ENCODE data around the gene PRLR.

Gene PRLR

DNA sequence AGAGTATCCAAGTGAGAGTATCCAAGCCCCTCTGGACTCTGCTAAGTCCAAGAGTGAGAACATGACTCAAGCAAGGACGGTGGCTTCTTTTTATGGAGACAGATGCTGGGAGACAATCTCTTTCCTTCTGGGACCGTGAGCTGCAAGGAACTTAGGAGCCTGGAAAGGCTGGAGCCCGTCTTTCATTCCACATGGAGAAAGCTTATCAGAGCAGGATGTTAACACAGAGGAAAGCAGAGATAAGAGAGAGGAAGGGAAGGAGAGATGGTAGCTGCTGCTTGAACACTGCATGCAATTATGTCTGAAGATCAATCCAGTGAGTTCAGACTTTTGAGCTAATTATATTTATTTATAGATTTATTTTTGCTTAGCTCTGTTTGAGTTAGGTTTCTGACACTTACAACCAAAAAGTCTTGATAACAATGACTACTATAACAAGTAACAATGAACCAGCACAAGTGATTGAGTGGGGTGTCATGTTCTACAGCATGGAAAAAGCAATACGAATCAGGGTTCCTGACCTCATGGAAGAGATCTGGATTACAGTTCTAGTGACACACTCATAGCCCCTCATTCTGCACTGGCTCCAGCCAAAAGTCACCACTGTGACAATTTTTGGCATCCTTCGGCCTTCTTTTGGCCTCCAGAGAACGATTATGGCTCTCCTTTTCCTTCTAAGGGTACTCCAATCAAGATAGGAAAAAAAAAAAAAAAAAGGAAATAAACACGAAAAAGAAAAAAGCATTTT, 71.5 kb downstream of the PRLR start:
- no peak for DNase-seq

- no peak for DNase-seq
Observed at GRCh38 chr5:35158204-35158603, 72.1 kb downstream of the PRLR start.

- DNase-seq: no peak
Observed at GRCh38 chr5:35153375-35153932, 76.8 kb downstream of the PRLR start.

- DNase-seq: no peak
Observed at GRCh38 chr5:35152733-35153132, 77.6 kb downstream of the PRLR start.

- DNase-seq: no peak
Observed at GRCh38 chr5:35151146-35151920, 79.0 kb downstream of the PRLR start.

DNA sequence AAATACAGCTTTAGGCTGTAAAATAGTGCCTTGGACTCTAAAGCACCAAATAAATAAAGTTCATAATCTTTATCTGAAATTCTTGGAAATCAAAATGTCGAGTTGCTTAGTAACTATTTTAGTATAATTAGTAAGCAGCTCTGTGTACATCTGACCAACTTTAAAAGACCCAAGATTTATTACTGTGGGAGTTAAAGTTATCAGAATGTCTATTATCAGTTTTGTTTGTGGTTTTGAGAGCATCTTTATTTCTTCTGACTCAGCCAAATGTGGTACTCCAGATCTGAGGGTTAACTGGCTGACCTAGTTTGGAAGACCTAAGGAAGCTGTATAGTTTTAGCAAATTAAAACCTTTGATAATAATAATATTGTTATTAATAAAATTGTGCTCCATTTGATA, 81.2 kb downstream of the PRLR start:
- no peak for DNase-seq

GRCh38 chr5:35146406-35146805, 83.9 kb downstream of the PRLR start:
- no peak for DNase-seq

GRCh38 chr5:35145691-35146317, 84.5 kb downstream of the PRLR start:
- no peak for DNase-seq

DNA sequence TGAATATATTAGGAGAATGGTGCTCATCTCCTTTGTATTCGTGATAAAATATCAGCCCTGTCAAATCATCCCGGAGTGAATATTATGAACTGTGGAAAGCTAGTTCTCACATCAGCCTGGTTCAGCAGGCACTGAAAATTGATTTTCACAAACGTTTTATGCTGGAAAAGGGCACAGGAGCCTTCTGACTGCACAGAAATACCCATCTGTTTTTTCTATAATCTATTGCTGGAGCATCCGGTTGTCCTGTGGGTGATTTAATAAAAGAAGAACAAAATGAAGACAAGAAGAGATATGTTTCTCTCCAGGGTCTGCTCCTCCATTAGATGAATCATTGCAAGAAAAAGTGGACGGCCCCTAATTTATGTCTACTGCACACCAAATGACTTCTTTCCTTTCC, 85.3 kb downstream of the PRLR start:
- no peak for DNase-seq

DNA sequence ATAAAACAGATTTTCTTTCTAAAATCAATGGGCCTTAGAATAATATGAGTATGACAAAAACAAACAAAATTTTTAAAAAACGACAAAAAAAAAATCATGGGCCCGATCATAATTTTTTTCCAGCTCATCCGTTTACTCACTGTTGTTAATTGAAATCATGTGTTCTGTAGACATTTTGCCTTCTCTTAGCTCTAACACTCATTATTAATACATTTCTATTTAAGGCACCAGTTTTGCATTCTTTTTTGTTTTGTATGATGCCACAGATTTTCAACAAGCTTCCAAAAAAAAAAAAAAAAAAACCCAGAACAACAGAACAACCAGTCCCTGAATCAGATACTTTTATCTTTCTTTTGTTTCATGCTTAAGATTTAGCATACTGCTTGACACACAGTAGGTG, 86.4 kb downstream of the PRLR start:
- no peak for DNase-seq

- no peak for DNase-seq
Observed at GRCh38 chr5:35141739-35142138, 88.5 kb downstream of the PRLR start.

DNA sequence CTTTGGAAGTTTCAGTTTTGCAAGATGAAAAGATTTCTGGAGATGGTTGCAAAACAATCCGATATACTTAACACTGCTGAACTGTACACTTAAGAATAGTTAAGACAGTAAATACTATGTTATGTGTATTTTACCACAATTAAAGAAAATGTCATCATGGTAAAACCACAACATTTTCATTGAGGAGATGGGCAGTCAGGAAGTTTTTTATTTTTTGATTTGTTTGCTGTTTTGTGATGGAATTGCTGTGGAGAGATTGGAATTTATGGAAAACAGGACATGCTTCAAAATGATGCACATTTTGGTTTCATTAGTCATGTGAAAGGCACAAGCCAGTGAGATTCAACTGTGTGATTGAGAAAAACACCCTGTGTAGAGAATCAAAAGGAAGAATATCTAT, 92.1 kb downstream of the PRLR start:
- DNase-seq: no peak

DNA sequence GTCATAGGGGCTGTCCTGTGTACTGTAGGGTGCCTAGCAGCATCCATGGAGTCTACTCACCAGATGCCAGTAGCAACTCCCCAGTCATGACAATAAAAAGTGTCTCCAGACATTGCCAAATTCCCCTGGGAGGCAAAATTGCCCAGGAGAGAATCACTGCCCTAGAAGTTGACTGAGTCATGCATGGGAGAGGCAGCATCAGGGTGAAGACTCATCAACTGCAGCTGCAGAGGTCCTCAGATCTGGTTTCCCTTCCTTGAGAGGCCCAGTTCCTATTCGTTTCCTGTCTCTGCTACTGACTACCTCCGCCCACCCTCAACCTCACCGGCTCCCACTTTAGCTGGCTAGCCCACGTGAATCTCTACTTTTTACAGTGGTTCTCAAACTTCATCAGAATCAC, 93.9 kb downstream of the PRLR start:
- no peak for DNase-seq

DNA sequence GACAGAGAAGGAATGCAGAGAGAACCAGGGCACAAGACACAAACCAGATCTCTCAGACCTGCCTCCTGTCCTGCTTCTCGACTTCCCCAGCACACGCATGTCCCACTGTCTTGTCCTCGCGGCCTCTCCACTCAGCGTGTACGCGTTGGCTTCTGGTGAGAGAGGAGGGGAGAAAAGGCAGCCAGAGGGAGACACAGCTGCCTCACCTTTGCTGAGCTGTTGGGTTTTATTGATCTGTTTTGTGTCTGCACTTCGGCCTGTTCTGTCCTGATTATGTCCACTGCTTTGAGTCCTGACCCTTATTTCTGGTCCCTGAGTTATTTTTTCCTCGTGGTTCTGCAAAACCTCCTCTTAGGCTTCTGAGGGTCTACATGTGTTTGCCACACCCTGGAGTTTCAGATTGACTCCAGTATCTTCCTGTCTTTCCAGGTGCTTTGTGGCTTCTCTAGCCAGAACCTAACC, 95.0 kb downstream of the PRLR start:
- DNase-seq: no peak

DNA sequence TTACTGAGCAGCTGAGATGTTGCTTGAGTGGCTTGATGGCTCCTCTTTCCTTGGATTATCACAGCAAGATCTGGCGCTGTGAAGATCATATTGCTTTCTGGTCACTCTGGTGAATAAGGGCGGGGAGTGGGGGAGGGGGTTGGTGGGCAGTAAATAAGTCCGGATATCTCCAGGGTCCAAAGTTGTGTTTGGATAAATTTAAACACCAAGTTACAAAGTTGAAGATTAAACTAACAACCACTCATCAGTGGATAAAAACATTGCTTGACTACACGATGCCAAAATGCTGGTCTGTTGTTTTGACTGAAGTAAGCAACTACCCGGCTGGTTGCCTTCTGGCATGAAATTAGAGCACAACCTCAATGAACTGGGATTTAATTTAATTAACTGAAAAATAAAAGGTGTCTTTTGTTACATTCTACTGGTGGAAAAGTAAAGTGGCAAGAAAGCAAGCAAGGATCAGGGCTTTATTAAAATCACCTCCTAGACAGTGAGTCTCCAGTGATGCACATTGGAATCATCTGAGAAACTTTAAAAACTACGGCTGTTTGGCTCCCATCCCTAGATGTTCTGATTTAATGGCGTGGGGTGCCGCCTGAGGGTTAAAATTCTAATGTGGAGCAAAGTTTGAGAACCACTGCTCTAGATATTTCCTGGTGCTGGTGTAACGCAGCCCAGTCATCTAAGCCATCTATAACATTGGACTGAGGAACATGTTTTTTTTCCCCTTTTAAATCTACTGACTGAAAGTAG, 95.8 kb downstream of the PRLR start:
- DNase-seq: no peak

- no peak for DNase-seq
Observed at GRCh38 chr5:35133186-35133585, 97.1 kb downstream of the PRLR start.

GRCh38 chr5:35131723-35132122, 98.6 kb downstream of the PRLR start:
- no peak for DNase-seq

DNA sequence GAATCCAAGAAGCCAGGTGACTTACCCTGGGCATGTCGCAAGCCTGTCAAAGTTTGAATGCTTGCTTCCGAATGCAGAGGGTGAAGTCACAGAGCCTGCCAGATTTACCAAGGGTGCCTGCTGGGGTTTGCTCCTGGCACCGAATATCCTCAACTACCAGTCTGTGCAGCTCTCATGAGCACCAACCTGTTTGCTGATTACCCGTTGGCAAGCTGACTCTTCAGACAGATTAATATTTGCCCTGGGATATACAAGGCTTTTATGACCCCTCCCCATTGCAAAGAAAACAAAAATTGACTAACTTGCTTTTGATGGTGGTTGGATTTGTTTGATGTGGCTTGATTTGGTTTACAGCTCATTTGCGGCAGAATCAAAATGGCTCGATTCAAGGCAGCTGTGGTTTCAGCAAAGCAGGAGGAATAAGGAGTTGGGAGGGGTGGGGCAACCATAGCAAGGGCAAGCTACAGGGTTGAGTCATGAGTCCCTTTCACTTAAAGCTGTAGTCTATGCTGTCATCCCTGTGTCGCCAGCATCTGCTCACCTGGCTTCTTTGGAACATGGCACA, 100.3 kb downstream of the PRLR start:
- DNase-seq: no peak

- DNase-seq: no peak
Observed at GRCh38 chr5:35129276-35129675, 101.0 kb downstream of the PRLR start.

DNA sequence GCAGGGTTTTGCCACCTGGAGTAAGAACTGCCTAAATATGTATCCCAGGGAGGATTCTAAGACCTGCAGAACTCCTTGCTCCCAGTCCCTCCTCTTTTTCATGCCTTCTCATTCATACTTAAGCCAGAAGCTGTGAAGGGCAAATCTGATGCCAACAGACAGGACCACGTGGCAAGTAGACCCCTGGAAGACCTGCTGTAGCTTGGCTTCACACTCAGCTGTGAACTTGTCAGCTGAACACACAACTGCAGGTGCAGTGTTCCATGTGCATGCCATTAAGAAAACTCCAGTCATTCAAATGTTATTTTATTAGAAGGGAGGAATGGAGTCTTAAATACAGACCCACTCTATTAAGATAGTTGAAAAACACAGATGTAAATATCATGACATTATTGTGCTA, 103.3 kb downstream of the PRLR start:
- DNase-seq: no peak

DNA sequence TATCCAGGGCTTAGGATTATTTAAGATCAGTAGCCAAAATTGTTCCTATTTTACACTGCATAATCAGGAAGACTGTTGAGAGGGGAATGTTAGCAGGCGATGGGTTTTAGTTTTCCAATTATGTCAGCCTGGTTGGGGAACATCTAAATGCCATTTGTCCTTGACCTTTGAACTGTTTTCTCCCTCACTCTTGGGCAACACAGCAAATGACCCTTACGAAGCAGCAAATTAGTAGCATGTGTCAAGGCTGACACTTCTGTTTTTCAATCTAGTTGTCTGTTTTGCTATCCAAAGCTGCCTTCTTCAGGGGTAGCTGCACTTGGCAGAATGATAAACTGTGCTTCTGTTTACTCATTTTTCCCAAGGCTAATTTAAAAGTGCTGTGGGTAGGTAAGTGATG, 104.5 kb downstream of the PRLR start:
- no peak for DNase-seq

DNA sequence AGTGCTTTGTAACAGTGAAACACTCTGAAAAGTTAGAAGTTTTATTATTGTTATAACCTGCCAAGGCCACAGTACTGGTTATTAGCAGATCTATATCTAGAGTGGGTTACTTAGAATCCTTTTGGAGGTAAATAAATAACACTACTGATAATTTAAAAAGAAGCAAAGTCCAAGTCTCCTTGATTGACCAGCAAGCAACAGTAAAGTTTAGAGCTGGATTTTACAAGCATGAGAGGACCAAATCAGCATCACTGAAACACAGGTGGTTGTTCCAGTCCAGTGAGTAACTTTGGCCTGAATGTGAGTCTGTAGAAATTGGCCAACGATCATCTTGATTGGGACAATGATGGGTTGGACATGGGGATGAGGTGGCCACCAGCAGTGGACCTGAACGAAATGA, 105.4 kb downstream of the PRLR start:
- DNase-seq: no peak

- no peak for DNase-seq
Observed at GRCh38 chr5:35122819-35123218, 107.5 kb downstream of the PRLR start.

All from NCI-H748 treated with DMSO at 0.1 percent for 48 hours (cell line).